Panc1 (cell line): Measurements from ENCODE around the gene DLG2. TPM values are rescaled to one million over a fixed set of nuclear protein-coding genes. Genes with fewer than 3 reads are reported as not detected.

Experiments
- ATAC-seq: fragments of 200-7000 bp; cut with Tn5 transposase; 2 replicates; pipeline ENCODE4 v1.9.1; 2020; ENCODE audit warnings: mild to moderate bottlenecking, moderate library complexity
- BruUV-seq: library from RNA; stranded (reverse); fragments of 400-500 nt; replicated peaks from 2 replicates; lab custom pipeline; 2021; lab: Mats Ljungman, UMichigan
- CTCF ChIA-PET: fragments of 300-600 bp; sonication (Branson Sonifier 250); formaldehyde crosslinking; loops from one replicate; lab custom pipeline; 2022; ENCODE audit warnings: antibody characterized with exemption; lab: Charles Lee
- POLR2A ChIA-PET: fragments of 300-600 bp; sonication (Branson Sonifier 250); formaldehyde crosslinking; loops from one replicate; lab custom pipeline; 2022; ENCODE audit warnings: antibody characterized with exemption; lab: Charles Lee
- DNase-seq: peaks from one replicate; pipeline ENCODE4 v3.0.0-alpha.2; 2010; ENCODE audit warnings: low read depth, low spot score
- H3K27ac ChIP-seq: 2 replicates; pipeline ENCODE4 v1.5.1; 2011; ENCODE audit warnings: mild to moderate bottlenecking, low read length, inconsistent platforms
- H3K27me3 ChIP-seq: fragments of 200-500 bp; sonication (Bioruptor generic); 2 replicates; pipeline ENCODE4 v1.6.0; 2014; ENCODE audit warnings: low read length, inconsistent platforms; ENCODE audit not compliant: control insufficient read depth, insufficient read depth
- H3K36me3 ChIP-seq: fragments of 200-500 bp; sonication (Bioruptor generic); 2 replicates; pipeline ENCODE4 v1.5.1; 2014; ENCODE audit warnings: inconsistent platforms, mild to moderate bottlenecking, low read length, moderate library complexity; ENCODE audit not compliant: control insufficient read depth, insufficient read depth
- H3K4me1 ChIP-seq: 2 replicates; pipeline ENCODE4 v1.5.1; 2011; ENCODE audit warnings: inconsistent platforms, mild to moderate bottlenecking, low read length, moderate library complexity; ENCODE audit not compliant: control insufficient read depth, insufficient read depth
- H3K4me3 ChIP-seq, 2 experiments: 2 replicates each; pipeline ENCODE4 v1.5.1; 2011 to 2012; ENCODE audit warnings: low read depth in 2 of 2, low read length in 2 of 2, mild to moderate bottlenecking in 2 of 2, inconsistent platforms in 1 of 2, moderate library complexity in 1 of 2
- H3K9me3 ChIP-seq: fragments of 200-500 bp; sonication (Bioruptor generic); 2 replicates; pipeline ENCODE4 v1.5.1; 2014; ENCODE audit warnings: low read depth, mild to moderate bottlenecking, inconsistent platforms, low read length, moderate library complexity; ENCODE audit not compliant: control insufficient read depth, insufficient read depth
- POLR2AphosphoS5 ChIP-seq: IDR thresholded peaks from 2 replicates; pipeline ENCODE4 v1.6.1; 2012; ENCODE audit warnings: mild to moderate bottlenecking, low read depth, low read length, moderate library complexity
- REST ChIP-seq, 2 experiments: IDR thresholded peaks; 2 replicates each; pipeline ENCODE4 v1.6.1; 2011 to 2012; ENCODE audit warnings: low read depth in 2 of 2, control low read depth in 1 of 2, low read length in 1 of 2, mild to moderate bottlenecking in 1 of 2, moderate library complexity in 1 of 2; ENCODE audit not compliant: insufficient read depth in 1 of 2
- SIN3A ChIP-seq: IDR thresholded peaks from 2 replicates; pipeline ENCODE4 v1.6.1; 2012; ENCODE audit warnings: low read depth, mild to moderate bottlenecking, low read length, moderate library complexity, borderline replicate concordance; ENCODE audit not compliant: insufficient read depth
- TCF7L2 ChIP-seq: IDR thresholded peaks from 2 replicates; pipeline ENCODE4 v1.6.1; 2011; ENCODE audit warnings: mild to moderate bottlenecking, low read depth, low read length, inconsistent platforms
- in situ Hi-C: cut with HindIII; loops from 2 replicates; pipeline ENCODE4 v1.10.0; 2016; ENCODE audit warnings: low sequenced_read_pairs, low pct_unique_long_range_greater_than_20kb
- intact Hi-C: fragments of 100-400 bp; cut with micrococcal nuclease; formaldehyde crosslinking; loops from one replicate; pipeline ENCODE4 v1.10.0; 2022; ENCODE audit not compliant: unreplicated experiment
- total RNA-seq: library from RNA; stranded (reverse); gene quantifications from one replicate; pipeline ENCODE4 v1.2.1, GENCODE V29; 2021; ENCODE audit not compliant: unreplicated experiment
- TF ChIP-seq, protein P1 (sequence below): fragments of 450-650 bp; IDR thresholded peaks from 2 replicates; pipeline ENCODE4 v1.5.1; 2017; ENCODE audit warnings: mild to moderate bottlenecking

The DLG2 gene
- total RNA-seq, 1 experiment from 2014 or later = 4.2 TPM

- in situ Hi-C loops = no loop called here
- TF ChIP-seq REST (IDR thresholded peaks at IDR 0.05; ENCODE audit: insufficient read depth in 1 of 2, low read depth in 2 of 2, low read length in 1 of 2) (no peak), TCF7L2 (no peak)
- BruUV-seq = no TSS peak
- intact Hi-C loops = no loop called here
- ChIA-PET CTCF (no interaction called here), POLR2A (no interaction called here)
- ATAC-seq (no peak), DNase-seq (no peak)
- Histone ChIP-seq H3K27me3 (no peaks in the 10 kb centered on the region), H3K4me3 (no peak overlapping the region), H3K4me1 (no peaks in the 10 kb centered on the region), H3K9me3 (no peaks in the 10 kb centered on the region), H3K27ac (no peak overlapping the region), H3K36me3 (no peaks in the 10 kb centered on the region)
Measured at GRCh38 chr11:84241343-84242131, 1385.6 kb downstream of the DLG2 start.

GRCh38 chr11:84240847-84241246 is 1386.3 kb downstream of the DLG2 start:
- no peaks in the 10 kb centered on the region for H3K4me1 ChIP-seq
- intact Hi-C loops = no loop called here
- H3K4me3 ChIP-seq = no peak overlapping the region
- TF ChIP-seq, protein P1, sequence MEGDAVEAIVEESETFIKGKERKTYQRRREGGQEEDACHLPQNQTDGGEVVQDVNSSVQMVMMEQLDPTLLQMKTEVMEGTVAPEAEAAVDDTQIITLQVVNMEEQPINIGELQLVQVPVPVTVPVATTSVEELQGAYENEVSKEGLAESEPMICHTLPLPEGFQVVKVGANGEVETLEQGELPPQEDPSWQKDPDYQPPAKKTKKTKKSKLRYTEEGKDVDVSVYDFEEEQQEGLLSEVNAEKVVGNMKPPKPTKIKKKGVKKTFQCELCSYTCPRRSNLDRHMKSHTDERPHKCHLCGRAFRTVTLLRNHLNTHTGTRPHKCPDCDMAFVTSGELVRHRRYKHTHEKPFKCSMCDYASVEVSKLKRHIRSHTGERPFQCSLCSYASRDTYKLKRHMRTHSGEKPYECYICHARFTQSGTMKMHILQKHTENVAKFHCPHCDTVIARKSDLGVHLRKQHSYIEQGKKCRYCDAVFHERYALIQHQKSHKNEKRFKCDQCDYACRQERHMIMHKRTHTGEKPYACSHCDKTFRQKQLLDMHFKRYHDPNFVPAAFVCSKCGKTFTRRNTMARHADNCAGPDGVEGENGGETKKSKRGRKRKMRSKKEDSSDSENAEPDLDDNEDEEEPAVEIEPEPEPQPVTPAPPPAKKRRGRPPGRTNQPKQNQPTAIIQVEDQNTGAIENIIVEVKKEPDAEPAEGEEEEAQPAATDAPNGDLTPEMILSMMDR = no peak
- TF ChIP-seq SIN3A = no peak
- ChIA-PET CTCF (no interaction called here), POLR2A (no interaction called here)
- H3K27me3 ChIP-seq = no peaks in the 10 kb centered on the region
- BruUV-seq = no TSS peak
- DNase-seq (no peak), ATAC-seq (no peak)
- in situ Hi-C loops = no loop called here
- H3K27ac ChIP-seq = no peak overlapping the region
- no peaks in the 10 kb centered on the region for H3K36me3 ChIP-seq
- no peaks in the 10 kb centered on the region for H3K9me3 ChIP-seq

GRCh38 chr11:84236436-84236835 is 1390.7 kb downstream of the DLG2 start:
- ATAC-seq (no peak), DNase-seq (no peak)
- ChIA-PET CTCF (no interaction called here), POLR2A (no interaction called here)
- no TSS peak for BruUV-seq
- Histone ChIP-seq H3K4me1 (no peaks in the 10 kb centered on the region), H3K27ac (no peak overlapping the region), H3K4me3 (no peak overlapping the region), H3K36me3 (no peaks in the 10 kb centered on the region), H3K9me3 (no peaks in the 10 kb centered on the region), H3K27me3 (no peaks in the 10 kb centered on the region)
- in situ Hi-C loops (no loop called here), intact Hi-C loops (no loop called here)
- TF ChIP-seq REST (IDR thresholded peaks at IDR 0.05; ENCODE audit: insufficient read depth in 1 of 2, low read depth in 2 of 2, low read length in 1 of 2) (no peak), TCF7L2 (no peak), SIN3A (no peak), POLR2AphosphoS5 (no peak)
- TF ChIP-seq, protein P1 = no peak
